IMR-90 (cell line): ENCODE data around the gene KIF16B. TPM values are rescaled to one million over a fixed set of nuclear protein-coding genes. Genes with fewer than 3 reads are reported as not detected.
"Not testable (repeated sequence)": the region's sequence is repeated elsewhere in the genome, so short reads cannot be mapped to it uniquely, and the experiment has no call there.

Source experiments
- ATAC-seq: fragments of 200-7000 bp; cut with Tn5 transposase; 2 replicates; pipeline ENCODE4 v1.9.1; 2020; ENCODE audit warnings: low read depth, mild to moderate bottlenecking, moderate library complexity
- BruUV-seq: library from RNA; stranded (reverse); fragments of 400-500 nt; replicated peaks from 2 replicates; lab custom pipeline; 2021; lab: Mats Ljungman, UMichigan
- CTCF ChIA-PET: fragments of 300-600 bp; formaldehyde crosslinking; extraction: SDS; loops from one replicate; lab custom pipeline; 2021; ENCODE audit warnings: antibody characterized with exemption; lab: Yijun Ruan, JAX
- POLR2A ChIA-PET: fragments of 300-600 bp; sonication (Branson Sonifier 250); formaldehyde crosslinking; loops from one replicate; lab custom pipeline; 2022; ENCODE audit warnings: antibody characterized with exemption; ENCODE audit not compliant: unreplicated experiment; lab: Charles Lee
- DNase-seq: peaks from one replicate; pipeline ENCODE4 v3.0.0; 2013
- H2AFZ ChIP-seq: replicated peaks from 2 replicates; pipeline ENCODE3; 2013; ENCODE audit warnings: low read length, mild to moderate bottlenecking; ENCODE audit not compliant: poor library complexity
- H2AK5ac ChIP-seq: 2 replicates; pipeline ENCODE4 v1.6.1; 2013; ENCODE audit warnings: low read depth, low read length, inconsistent platforms
- H2AK9ac ChIP-seq: replicated peaks from 2 replicates; pipeline ENCODE3; 2013; ENCODE audit warnings: mild to moderate bottlenecking, low read depth, low read length, moderate library complexity; ENCODE audit not compliant: poor library complexity
- H2BK120ac ChIP-seq: 2 replicates; pipeline ENCODE4 v1.6.1; 2013; ENCODE audit warnings: low read depth, low read length, inconsistent platforms
- H2BK15ac ChIP-seq: 3 replicates; pipeline ENCODE4 v1.6.1; 2013; ENCODE audit warnings: low read depth, low read length, inconsistent platforms
- H2BK20ac ChIP-seq: 2 replicates; pipeline ENCODE4 v1.6.1; 2013; ENCODE audit warnings: low read depth, mild to moderate bottlenecking, inconsistent platforms, low read length, moderate library complexity
- H2BK5ac ChIP-seq: 2 replicates; pipeline ENCODE4 v1.6.1; 2013; ENCODE audit warnings: mild to moderate bottlenecking, low read depth, low read length, inconsistent platforms; ENCODE audit not compliant: poor library complexity, severe bottlenecking
- H3K14ac ChIP-seq: replicated peaks from 2 replicates; pipeline ENCODE4 v1.6.1; 2013; ENCODE audit warnings: low read depth, low read length, inconsistent platforms
- H3K18ac ChIP-seq: 2 replicates; pipeline ENCODE4 v1.6.1; 2013; ENCODE audit warnings: low read depth, low read length, control low read depth
- H3K23ac ChIP-seq: 2 replicates; pipeline ENCODE4 v1.6.1; 2013; ENCODE audit warnings: low read depth, low read length, inconsistent platforms
- H3K27ac ChIP-seq: 2 replicates; pipeline ENCODE4 v1.5.1; 2013; ENCODE audit warnings: mild to moderate bottlenecking, control low read depth, low read length; ENCODE audit not compliant: insufficient read depth
- H3K27me3 ChIP-seq: 2 replicates; pipeline ENCODE4 v1.6.1; 2013; ENCODE audit warnings: low read length; ENCODE audit not compliant: control insufficient read depth, insufficient read depth
- H3K36me3 ChIP-seq: 2 replicates; pipeline ENCODE4 v1.6.1; 2013; ENCODE audit warnings: low read length, mixed read lengths; ENCODE audit not compliant: control insufficient read depth, insufficient read depth
- H3K4ac ChIP-seq: 2 replicates; pipeline ENCODE4 v1.6.1; 2013; ENCODE audit warnings: low read depth, low read length, inconsistent platforms
- H3K4me1 ChIP-seq: 2 replicates; pipeline ENCODE4 v1.6.1; 2013; ENCODE audit warnings: low read length, mixed read lengths; ENCODE audit not compliant: control insufficient read depth, insufficient read depth
- H3K4me2 ChIP-seq: 2 replicates; pipeline ENCODE4 v1.6.1; 2013; ENCODE audit warnings: low read depth, mild to moderate bottlenecking, control low read depth, low read length, moderate library complexity
- H3K4me3 ChIP-seq: 2 replicates; pipeline ENCODE4 v1.5.1; 2013; ENCODE audit warnings: low read depth, mild to moderate bottlenecking, control low read depth, low read length, moderate library complexity; ENCODE audit not compliant: insufficient read depth
- H3K56ac ChIP-seq: 2 replicates; pipeline ENCODE4 v1.6.1; 2013; ENCODE audit warnings: low read length, inconsistent platforms; ENCODE audit not compliant: insufficient read depth; ENCODE audit errors: extremely low read depth
- H3K79me1 ChIP-seq, 2 experiments: 2 replicates each; pipeline ENCODE4 v1.6.1; 2013; ENCODE audit warnings: low read length in 2 of 2, inconsistent platforms in 1 of 2, low read depth in 1 of 2
- H3K9ac ChIP-seq: 2 replicates; pipeline ENCODE4 v1.6.1; 2013; ENCODE audit warnings: low read depth, low read length, control low read depth
- H3K9me1 ChIP-seq: 2 replicates; pipeline ENCODE4 v1.6.1; 2013; ENCODE audit warnings: low read length, inconsistent platforms; ENCODE audit not compliant: insufficient read depth
- H3K9me3 ChIP-seq: 2 replicates; pipeline ENCODE4 v1.6.1; 2013; ENCODE audit warnings: low read length; ENCODE audit not compliant: control insufficient read depth, insufficient read depth
- H4K20me1 ChIP-seq: 2 replicates; pipeline ENCODE4 v1.6.1; 2013; ENCODE audit warnings: low read length, inconsistent platforms; ENCODE audit not compliant: insufficient read depth
- H4K5ac ChIP-seq: 2 replicates; pipeline ENCODE4 v1.6.1; 2013; ENCODE audit warnings: mild to moderate bottlenecking, low read depth, low read length, control low read depth
- H4K8ac ChIP-seq, 2 experiments: 2 replicates each; pipeline ENCODE4 v1.6.1; 2013; ENCODE audit warnings: low read depth in 2 of 2, low read length in 2 of 2, control low read depth in 1 of 2, inconsistent platforms in 1 of 2
- H4K91ac ChIP-seq: 2 replicates; pipeline ENCODE4 v1.6.1; 2013; ENCODE audit warnings: low read depth, low read length, inconsistent platforms; ENCODE audit not compliant: insufficient read depth
- WGBS, 2 experiments: methylation state at CpG; one replicate each; pipeline versions ENCODE4 v1.1.5 to v1.1.7; 2013; ENCODE audit warnings: missing lambda C conversion rate in 2 of 2; ENCODE audit not compliant: insufficient read length in 1 of 2; ENCODE audit errors: extremely low coverage in 2 of 2; 5-methylcytosine and 5-hydroxymethylcytosine counted together
- dilution Hi-C: fragments of 300-500 bp; cut with HindIII; formaldehyde crosslinking; loops from one replicate; pipeline ENCODE4 v1.14.3; 2018; ENCODE audit warnings: low sequenced_read_pairs; ENCODE audit not compliant: unreplicated experiment
- in situ Hi-C: fragments of 300-500 bp; cut with MboI; formaldehyde crosslinking; loops from 3 replicates; pipeline ENCODE4 v1.14.3; 2019; ENCODE audit warnings: low sequenced_read_pairs, inconsistent platforms, mixed read lengths
- intact Hi-C: fragments of 100-400 bp; cut with micrococcal nuclease; formaldehyde crosslinking; loops from 2 replicates; pipeline ENCODE4 v1.10.0; 2022
- polyA plus RNA-seq, 3 experiments: library from polyadenylated mRNA; depleted of rRNA; stranded (reverse); fragments of >200 nt; gene quantifications; 2 replicates each; pipeline ENCODE4 v1.2.3, GENCODE V29; 2012; ENCODE audit warnings: low replicate concordance in 1 of 3
- total RNA-seq: library from RNA; depleted of rRNA; stranded (reverse); fragments of >200 nt; gene quantifications from 2 replicates; pipeline ENCODE4 v1.2.3, GENCODE V29; 2012

The KIF16B gene
- total and polyA plus RNA-seq, 2 of the 4 experiments (the other 2 are of a cell fraction), result 4.7 to 10.0 TPM

GRCh38 chr20:16596404-16596803 lies 23.2 kb upstream of the KIF16B start:
- not testable (repeated sequence) for ATAC-seq, H3K4me3 ChIP-seq

More at GRCh38 chr20:16596404-16596803, 23.2 kb upstream of the KIF16B start:
- no CpG with 5 or more reads among the region's 3 CpGs for WGBS, 2 experiments
- intact Hi-C loops, H2AK5ac ChIP-seq, H3K4me1 ChIP-seq, in situ Hi-C loops, H2BK5ac ChIP-seq, BruUV-seq, H2BK15ac ChIP-seq, H3K27me3 ChIP-seq, H3K79me1 ChIP-seq, H4K91ac ChIP-seq, H3K9me3 ChIP-seq, H3K27ac ChIP-seq, H3K4ac ChIP-seq, H3K36me3 ChIP-seq, H2AK9ac ChIP-seq, CTCF ChIA-PET, H2BK20ac ChIP-seq, H3K23ac ChIP-seq, H3K14ac ChIP-seq, dilution Hi-C loops, H2BK120ac ChIP-seq, DNase-seq, H3K9ac ChIP-seq, H3K56ac ChIP-seq, H3K18ac ChIP-seq, H4K8ac ChIP-seq, H3K9me1 ChIP-seq, H4K20me1 ChIP-seq, POLR2A ChIA-PET, H2AFZ ChIP-seq, H4K5ac ChIP-seq, H3K4me2 ChIP-seq: not testable (repeated sequence)
